Choroid plexus epithelial cell (primary cell): ENCODE data around the gene ARHGEF37.

ENCODE experiments used
- DNase-seq: peaks from one replicate; pipeline ENCODE4 v3.0.0-alpha.2; 2010; ENCODE audit warnings: low read depth
- H3K4me3 ChIP-seq: 2 replicates; pipeline ENCODE4 v1.5.1; 2011; ENCODE audit warnings: low read depth, mild to moderate bottlenecking, control low read depth, low read length, moderate library complexity
- TF ChIP-seq, protein P1 (sequence below): conservative IDR thresholded peaks from 2 replicates; pipeline ENCODE4 v1.5.1; 2011; ENCODE audit warnings: low read depth, mild to moderate bottlenecking, control low read depth, inconsistent platforms, low read length, moderate library complexity

The ARHGEF37 gene

DNA sequence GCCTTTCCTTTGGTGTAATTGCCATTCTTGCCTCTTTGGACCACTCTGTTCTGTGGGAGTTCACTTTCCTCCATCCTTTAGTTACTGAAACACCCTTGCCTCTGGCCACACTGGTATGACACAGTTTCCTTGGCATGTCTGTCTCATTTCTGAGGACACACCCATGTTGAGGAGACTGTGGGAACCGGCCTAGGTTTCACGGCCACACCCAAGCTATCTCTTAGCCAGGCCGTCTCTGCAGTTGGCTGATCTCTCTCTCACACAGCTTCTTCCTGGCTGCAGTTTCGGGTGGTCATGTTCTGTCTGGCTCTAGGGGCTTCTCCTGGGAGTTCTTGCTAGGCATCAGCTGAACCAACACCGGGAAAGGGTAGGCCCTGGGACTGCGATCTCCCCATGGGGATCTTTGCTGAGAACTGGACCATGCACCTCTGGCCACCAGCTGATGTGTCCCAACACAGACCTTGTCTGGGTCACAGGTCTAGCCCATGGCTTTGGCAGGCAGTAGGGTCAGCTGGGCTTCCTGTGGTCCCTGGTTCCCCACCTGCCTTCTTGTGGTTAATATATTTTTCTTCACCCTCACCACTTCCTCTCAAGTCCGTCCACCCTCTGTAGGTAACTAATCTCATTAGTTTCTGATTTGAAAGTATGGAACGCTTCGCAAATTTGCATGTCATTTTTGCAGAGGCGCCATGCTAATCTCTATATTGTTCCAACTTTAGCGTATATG, 24.9 kb downstream of the ARHGEF37 start:
- peak; percentile 64 for DNase-seq
- TF ChIP-seq, protein P1, sequence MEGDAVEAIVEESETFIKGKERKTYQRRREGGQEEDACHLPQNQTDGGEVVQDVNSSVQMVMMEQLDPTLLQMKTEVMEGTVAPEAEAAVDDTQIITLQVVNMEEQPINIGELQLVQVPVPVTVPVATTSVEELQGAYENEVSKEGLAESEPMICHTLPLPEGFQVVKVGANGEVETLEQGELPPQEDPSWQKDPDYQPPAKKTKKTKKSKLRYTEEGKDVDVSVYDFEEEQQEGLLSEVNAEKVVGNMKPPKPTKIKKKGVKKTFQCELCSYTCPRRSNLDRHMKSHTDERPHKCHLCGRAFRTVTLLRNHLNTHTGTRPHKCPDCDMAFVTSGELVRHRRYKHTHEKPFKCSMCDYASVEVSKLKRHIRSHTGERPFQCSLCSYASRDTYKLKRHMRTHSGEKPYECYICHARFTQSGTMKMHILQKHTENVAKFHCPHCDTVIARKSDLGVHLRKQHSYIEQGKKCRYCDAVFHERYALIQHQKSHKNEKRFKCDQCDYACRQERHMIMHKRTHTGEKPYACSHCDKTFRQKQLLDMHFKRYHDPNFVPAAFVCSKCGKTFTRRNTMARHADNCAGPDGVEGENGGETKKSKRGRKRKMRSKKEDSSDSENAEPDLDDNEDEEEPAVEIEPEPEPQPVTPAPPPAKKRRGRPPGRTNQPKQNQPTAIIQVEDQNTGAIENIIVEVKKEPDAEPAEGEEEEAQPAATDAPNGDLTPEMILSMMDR, result no peak
- no peak overlapping the region for H3K4me3 ChIP-seq

DNA sequence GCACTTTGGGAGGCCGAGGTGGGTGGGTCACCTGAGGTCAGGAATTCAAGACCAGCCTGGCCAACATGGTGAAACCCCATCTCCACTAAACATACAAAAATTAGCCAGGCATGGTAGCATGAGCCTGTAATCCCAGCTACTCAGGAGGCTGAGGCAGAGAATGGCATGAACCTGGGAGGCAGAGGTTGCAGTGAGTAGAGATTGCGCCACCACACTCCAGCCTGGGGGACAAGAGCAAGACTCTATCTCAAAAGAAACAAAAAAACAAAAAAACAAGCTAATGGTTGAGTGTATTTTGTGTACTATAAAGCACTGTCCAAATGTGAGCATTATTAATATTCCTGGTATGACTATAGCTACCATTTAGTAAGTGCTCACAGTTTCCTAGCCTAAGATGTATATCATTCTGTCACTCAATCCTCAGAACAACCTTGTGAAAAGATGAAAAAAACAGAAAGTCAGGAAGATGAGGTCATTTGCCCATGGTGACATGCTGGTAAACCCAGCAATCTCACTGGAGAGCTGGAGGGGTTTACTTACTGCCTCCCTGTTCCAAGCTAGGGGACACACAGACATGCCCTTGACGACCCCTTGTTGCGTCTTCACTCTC, 27.7 kb downstream of the ARHGEF37 start:
- DNase-seq, result no peak
- H3K4me3 ChIP-seq, result no peak overlapping the region
- TF ChIP-seq, protein P1, result no peak

DNA sequence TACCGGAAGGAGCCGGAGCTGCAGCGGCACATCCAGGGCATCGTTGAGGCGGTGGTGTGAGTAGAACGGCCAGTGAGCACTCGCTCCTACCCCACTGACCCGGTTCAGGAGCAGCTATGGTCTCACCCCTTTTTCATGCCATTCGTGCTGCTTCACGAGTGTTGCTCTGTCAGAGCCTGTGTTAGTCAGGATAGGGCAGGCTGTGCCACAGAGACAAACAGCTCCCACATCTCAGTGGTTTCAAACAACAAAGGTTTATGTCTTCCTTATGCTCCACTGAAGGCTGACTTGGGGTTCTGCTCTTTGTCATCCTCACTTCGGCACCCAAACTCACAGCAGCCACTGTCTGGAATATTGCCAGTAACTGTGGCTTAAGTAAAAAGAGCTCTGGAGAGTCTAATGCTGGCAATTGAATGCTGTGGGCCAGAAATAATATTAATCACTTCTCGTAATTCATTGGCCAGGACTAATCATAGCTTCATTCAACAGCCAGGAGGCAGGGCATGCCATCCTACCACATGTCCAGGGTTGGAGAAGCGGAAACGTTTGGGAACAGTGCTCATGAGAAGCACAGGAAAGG, 28.4 kb downstream of the ARHGEF37 start:
- TF ChIP-seq, protein P1, result no peak
- H3K4me3 ChIP-seq, result no peak overlapping the region
- no peak for DNase-seq

DNA sequence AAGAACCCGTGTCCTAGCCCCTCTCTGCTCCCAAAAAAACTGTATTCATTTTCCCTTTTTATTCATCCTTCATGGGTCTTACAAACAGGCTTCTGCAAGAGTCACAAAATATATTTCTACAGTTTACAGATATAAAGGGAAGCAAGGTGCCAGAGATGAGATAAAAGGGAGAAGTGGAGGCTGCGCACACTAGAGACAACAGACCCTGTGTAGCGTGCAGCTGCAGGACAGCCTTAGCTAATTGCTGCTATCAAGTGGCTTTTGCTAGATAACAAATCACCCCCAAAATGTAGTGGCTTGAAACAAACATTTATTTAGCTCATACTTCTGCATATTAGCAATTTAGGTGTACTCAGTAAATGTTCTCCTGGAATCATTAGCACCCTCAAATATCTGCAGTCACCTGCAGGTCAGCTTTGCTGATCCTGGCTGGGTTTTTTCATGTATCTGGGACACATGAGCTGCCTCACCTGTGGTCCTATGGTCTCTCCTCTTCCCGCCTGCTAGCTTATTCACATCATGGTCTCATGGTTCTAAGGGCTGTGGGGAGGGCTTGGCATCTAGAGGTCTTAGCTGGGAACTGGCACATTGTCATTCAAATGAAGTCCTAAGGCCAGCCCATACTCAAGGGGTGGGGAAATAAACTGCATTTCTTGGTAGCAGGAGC, 29.4 kb downstream of the ARHGEF37 start:
- H3K4me3 ChIP-seq, result no peak overlapping the region
- TF ChIP-seq, protein P1, result no peak
- DNase-seq, result no peak

DNA sequence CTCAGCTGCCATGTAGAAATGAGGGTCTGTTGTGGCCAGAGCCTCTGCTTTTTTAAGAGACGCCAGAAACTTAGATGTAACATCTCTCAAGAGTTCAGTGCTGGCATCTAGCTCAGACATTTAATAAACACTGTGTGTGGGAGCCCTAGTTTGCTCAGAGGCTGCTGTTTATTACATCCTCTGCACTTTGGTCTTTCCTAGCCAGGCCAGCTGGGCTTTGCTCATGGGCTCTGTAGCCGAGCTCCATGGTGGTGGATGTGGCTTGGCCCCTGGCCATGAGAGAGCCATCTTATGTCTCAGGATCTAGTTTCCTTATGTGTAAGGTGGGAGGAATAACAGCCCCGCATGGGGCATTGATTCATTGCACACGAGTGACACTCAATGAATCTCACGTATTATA, 30.0 kb downstream of the ARHGEF37 start:
- TF ChIP-seq, protein P1, result no peak
- H3K4me3 ChIP-seq, result no peak overlapping the region
- peak; percentile 91 for DNase-seq

DNA sequence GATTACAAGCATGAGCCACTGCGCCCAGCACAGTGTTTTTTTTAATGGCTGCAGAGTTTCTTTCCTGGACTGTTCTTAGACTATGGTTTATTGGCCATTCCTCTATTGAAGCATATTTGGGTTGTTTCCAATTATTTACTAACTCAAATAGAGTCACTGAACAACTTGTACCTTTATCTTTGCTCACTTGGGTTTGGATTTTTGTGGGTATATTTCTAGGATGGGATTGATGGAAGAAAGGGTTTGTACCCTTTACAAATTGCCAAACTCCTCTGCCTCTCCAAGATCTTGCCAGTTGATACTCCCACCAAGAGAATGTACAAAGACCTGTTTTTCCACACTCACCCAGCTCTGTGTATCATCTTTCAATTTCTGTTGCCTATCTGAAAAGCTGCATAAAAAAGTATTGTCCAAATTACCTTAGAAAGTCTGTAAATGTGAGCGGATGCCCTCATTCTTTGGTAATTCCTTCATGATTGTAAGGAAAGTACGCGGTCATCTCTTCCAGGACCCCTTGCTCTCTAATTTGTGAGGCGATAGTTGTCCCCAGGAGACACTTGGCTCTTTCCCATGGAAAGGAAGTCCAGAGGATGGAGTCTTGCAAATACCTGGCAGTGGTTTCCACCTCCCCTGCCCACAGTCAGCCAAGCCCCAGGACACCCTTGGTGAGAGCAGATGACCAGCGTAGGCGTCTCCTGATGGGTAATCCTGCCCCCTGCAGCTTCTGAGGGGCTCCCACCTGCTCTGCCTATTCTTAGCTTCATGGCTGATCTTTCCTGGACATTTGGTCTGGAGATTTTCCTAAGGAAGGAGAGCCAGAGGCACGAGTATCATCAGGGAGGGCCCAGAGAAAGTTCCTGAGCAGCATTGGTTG, 33.0 kb downstream of the ARHGEF37 start:
- TF ChIP-seq, protein P1, result no peak
- no peak for DNase-seq
- no peak overlapping the region for H3K4me3 ChIP-seq
